HG03354 (cell line): ENCODE data around the gene GALNT14.
"Not testable (repeated sequence)": the region's sequence is repeated elsewhere in the genome, so short reads cannot be mapped to it uniquely, and the experiment has no call there.

Experiments
- ATAC-seq: cut with Tn5 transposase; IDR thresholded peaks from one replicate; pipeline ENCODE4 v1.9.1; 2021; ENCODE audit warnings: mild to moderate bottlenecking; ENCODE audit not compliant: unreplicated experiment, poor library complexity, severe bottlenecking

GALNT14 gene, protein sequence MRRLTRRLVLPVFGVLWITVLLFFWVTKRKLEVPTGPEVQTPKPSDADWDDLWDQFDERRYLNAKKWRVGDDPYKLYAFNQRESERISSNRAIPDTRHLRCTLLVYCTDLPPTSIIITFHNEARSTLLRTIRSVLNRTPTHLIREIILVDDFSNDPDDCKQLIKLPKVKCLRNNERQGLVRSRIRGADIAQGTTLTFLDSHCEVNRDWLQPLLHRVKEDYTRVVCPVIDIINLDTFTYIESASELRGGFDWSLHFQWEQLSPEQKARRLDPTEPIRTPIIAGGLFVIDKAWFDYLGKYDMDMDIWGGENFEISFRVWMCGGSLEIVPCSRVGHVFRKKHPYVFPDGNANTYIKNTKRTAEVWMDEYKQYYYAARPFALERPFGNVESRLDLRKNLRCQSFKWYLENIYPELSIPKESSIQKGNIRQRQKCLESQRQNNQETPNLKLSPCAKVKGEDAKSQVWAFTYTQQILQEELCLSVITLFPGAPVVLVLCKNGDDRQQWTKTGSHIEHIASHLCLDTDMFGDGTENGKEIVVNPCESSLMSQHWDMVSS

DNA sequence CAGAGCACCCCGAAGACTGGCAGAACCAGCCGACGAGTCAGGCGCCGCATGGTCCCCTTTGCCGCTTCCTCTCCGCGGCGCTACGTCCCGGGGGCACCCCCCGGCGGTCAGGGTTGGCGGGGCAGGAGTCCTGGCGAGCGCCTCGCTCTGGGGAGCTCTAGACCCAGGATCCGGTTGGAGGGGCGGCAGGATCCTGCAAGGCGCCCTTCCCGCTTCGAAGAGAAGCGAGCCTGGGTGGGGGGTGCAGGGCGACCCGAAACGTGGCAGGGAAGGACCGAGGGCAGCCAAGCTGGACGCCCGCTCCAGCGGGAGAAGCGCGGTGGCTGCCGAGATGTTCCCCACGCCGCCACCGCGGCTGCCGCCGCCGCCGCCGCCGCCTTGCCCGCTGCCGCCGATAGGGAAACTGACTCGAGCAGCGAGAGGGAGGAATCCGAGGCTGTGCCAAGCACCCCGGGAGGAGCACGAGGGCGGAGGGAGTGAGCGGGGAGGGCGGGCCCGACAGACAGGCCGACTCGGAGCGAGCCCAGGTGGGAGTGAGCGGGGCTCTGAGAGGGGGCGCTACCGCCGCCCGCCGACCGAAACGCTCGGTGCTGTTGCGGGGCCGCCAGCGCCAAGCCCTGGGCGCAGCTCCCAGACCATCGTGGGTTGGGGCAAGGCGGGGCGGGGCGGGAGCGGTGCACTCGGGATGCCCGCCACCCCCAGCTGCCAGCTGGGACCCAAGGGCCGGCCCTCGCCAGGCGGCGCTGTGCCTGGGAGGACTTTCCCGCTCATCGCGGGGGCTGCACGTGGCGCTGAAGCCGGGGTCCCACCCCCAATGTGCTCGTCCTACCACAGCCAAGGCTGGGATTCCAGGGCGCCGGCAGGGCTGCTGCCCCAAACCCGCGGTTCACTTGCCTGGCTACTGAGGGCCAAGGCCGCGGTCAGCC lies at the start of gene GALNT14:
GALNT14 (minus strand) TSS at position 404 of the 926 bp plus-strand sequence; CDS start at position 50, 354 bp downstream.
- peak; percentile 65 for ATAC-seq

DNA sequence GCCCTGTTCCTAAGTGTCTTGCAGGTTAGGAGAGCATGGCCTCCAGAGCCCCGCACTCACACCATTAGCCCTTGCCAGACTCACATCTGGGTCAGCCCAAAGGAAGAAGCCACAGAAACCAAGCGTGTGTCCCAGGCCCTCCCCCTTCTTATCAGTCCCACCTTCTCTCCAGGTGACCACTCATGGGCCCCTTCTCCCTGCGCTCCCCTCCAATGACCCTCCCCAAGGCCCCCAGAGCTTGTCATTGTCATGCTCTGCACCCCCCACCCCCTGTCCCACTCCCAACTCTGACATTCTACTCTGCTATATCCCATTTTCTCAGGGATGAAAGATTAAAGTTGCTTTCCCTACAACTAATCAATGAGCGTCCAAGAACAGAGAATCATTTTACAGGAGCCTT lies 48.9 kb upstream of the GALNT14 start:
- ATAC-seq = no peak

DNA sequence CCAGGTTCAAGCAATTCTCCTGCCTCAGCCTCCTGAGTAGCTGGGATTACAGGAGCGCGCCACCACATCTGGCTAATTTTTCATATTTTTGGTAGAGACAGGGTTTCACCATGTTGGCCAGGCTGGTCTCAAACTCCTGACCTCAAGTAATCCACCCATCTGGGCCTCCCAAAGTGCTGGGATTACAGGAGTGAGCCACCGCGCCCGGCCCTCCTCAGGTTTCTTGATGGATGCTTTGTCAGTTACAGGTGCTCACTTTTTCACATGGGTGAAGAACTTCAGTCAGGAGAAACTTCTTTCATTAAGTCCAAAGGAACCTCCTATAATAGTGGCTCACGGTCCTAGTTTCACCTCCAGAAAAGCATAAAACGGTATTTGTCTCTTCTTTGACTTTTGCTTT lies 45.7 kb upstream of the GALNT14 start:
- ATAC-seq = not testable (repeated sequence)

DNA sequence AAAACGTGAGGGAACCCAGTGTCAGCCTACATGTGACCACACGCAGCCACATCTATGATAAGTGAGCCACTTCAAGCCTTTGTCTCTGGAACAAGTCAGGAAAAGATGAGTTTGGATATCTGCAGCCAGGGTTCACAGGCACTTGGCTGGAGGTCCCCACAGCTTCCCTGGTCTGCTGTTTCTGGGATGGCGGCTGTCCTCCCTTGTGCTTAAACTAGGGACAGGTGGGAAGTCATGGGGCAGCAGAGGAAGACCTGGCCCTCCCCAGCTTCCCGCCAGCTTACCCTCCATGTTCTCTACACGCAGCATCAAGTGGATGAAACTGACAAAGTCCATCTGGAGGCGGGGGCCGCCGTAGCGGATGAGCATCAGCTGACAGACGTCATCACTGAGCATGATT lies 38.5 kb upstream of the GALNT14 start:
- ATAC-seq = no peak

DNA sequence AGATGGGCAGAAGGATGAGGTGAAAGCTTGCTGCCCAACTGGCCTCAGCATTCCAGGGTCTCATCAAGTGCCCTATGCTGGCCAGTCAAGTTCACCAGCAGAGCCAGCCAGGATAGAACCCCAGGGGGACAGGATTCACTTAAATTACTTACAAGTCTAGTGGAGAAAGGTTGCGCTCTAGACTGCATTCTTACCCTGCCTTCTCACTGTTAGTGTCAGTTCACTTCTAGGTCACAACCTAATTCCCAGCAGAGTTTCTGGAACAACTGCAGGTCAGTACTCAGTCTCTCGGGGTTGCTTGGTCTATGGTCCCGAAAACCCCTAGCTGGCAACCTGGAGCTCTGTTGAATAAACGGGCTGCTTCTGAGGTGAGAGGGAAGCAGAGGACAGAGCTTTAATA lies 32.9 kb upstream of the GALNT14 start:
- ATAC-seq = no peak

DNA sequence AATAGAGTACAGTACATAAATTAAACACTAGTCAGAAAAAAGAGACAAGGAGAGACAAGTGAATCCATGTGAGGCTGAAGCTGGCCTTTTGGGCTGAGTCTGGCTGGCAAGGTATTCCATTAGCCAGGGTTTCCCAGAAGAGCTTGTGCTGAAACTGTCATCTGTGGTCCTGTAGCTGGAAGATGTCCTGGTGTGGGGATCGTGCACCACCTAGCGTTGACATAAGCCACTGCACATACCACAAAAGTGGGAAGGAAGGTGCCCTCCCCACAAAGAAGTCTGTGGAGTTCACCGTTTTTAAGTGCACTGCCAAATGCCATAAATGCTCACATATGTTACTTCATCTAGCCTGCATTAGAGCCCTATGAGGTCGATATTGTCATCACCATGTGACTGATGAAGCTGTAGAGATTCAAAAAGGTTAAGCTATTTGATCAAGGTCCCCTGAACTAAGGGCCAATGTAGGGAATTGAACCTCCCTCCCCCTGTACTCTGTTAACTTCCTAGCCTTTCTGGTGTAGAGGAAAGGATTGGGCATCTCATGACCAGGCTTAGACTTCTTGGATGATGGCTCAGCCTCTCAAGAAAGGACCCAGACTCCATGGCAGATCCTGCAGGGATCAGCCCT lies 31.9 kb upstream of the GALNT14 start:
- peak; percentile 85 for ATAC-seq

DNA sequence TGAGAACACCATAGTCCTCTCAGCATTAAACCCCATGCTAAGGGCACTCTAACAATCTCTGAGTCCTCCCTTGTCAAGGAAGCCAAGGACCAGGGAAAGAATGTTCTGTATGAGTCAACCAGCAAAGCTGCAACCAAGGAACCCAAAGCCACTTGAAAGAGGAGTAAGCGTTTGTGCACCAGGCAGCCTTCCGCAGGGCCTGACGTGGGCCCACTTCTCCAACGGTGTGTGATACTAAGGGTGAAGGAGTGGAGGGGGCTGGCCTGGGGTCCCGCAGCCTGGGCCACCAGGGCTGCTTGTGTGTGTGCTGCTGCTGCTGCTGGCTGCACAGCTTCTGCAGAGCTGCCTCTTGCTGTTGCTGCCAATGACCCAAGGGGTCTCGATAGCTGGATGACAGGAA lies 30.1 kb upstream of the GALNT14 start:
- no peak for ATAC-seq

DNA sequence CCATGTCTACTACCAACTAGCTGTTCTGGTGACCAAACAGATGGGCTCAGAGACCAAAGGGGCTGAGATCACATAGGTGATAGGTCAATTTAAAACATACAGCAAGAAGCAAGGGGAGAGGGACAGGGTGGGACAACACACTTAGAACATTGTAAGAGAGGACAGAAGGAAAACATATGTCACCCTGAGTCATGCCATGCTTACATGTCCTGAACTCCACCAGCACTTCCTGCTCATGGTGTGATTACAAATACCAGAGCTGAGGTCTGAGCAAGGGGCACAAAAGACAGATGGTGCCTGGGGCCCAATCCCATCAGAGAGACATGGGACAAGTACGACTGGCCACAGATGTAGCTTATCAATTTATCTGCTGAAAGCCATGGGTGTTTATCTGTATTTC lies 28.7 kb upstream of the GALNT14 start:
- no peak for ATAC-seq

DNA sequence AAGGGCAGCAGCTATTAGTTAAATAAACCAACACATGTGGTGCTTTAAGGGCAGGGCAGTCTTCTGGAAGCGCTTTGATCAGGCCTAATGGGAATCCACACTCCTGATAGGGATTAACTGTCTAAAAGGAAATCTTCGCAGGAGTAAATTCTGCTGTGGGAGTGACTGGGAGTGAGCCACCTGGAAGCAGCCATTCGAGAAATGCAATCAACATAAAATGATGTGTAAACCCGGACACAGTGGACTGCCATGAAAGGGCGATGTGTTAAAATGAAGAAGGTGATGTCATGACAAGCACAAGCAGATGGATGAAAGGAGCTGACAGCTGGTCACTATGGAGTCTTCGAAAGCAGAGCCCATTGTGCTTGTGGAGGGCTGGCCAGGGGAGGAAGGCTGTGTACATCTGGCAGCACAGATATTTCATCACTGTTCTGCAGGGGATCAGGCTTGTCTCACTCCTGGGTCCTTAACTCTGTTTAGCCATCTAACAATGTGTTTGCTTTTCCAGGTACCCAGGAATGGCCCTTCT lies 24.8 kb upstream of the GALNT14 start:
- ATAC-seq = no peak

DNA sequence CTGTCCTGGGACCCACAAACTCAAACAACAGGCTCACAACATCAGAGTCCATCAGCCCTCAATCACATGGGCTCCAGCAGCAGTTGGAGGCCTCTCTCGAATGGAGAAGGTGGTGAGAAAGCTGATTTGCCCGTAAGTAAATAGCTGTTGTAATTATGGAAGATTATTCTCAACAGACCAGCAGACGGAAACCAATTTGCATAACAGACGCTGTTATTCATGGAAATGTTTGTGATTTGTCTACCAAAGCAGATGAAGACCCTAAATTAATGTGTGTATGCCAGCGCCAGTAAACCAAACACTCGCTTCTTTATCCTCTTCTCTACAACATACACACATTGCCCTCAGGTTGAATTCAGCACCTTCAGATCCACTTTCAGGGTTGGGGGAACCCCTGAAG lies 23.4 kb upstream of the GALNT14 start:
- ATAC-seq = no peak

DNA sequence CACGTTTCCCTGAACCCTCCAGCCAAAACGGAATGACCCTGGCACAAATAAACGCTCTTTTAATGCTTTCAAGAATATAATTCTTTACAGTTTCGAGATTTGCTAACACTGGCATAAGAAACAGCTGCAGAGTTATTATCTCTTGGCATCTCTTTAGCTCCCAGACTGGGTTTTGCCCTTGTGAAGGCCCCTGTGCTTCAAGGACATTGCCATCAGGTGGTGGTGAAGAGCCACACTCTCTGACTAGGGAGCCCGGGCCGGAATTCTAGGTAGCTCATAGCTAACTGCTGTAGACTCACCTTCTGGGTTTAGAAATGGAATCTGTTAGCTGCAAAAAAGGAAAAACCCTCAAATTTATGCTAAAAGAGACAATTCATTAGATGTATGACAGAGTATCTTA lies 13.3 kb upstream of the GALNT14 start:
- ATAC-seq = no peak

DNA sequence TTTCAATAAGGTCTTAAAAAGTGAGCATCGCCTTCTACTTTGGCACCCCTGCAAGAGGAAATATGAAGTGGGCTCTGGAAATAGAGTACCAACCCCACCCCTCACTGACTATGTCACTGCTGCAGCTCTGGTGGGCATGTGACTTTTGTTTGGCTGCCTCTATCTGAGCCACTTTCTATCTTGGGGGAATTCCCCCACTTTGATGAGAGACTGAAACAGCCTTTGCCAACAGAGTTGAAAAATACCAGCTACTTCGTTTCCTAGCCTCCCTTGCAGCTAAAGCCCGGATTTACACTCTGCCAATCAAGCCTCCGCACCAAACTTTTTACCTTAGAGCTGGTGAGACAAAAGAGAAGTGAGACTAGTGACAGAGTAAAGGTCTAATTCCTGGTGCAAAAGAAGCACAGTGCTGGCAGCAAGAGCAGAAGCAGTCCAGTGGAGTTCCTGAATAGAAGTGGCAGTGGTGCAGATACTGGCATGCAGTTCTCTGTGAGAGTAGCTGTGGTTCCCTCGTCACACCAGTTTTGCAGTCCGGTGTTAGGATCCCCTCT lies 12.0 kb upstream of the GALNT14 start:
- ATAC-seq = no peak

DNA sequence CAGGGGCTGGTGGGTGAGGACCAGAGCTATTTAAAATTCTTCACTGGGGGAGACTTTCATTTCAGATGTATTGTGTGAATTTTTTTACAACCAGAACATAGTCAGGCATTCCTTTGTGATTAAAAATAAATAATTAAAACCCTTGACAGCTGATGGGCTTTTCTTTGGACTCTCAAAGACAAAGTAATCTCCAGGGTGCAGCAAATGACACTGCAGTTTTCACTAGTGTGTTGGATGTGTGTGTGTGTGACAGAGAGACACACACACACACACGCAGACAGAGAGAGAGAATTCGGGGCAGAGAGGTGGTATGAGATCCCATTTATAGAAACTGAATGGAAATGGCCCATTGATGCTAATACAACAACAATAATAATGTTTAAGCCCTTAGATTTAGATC lies 10.3 kb upstream of the GALNT14 start:
- ATAC-seq = no peak

DNA sequence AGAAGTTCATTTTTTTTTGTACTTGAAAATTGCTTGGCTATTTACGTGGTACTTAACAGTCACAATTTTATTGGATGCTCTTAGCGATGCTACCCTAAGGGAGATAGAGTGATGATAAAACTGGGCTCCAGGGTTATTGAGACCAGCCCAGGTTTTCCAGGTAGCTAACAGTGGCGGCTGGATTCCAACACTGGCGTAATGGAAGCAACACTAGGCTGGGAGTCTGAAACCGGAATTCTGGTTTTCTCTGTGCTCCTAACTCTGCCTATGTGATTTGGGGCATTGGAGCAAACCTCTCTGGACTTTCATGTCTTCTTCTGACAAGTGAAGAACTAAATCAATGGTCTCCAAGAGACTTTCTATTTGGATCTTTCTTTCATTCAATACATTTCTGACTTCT lies 9.4 kb upstream of the GALNT14 start:
- no peak for ATAC-seq

DNA sequence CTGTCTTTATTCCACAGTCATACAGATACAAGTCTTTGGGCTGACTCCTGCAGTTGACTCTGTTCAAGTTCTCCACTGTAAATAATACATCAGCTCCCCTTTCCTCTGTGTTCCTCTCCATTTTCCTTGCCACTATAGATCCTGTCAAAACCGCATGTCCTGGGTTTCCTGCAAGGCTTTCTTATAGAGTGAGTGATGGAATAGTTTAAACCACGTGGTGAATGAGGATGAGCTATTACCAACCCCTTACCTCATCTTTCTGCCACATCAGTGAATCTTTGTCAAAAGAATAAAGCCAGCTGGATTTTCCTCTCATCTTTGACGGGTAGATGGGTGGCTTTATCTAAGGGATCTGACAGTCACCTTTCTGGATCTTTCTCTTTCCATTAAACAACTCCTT lies 3.9 kb upstream of the GALNT14 start:
- ATAC-seq = no peak

DNA sequence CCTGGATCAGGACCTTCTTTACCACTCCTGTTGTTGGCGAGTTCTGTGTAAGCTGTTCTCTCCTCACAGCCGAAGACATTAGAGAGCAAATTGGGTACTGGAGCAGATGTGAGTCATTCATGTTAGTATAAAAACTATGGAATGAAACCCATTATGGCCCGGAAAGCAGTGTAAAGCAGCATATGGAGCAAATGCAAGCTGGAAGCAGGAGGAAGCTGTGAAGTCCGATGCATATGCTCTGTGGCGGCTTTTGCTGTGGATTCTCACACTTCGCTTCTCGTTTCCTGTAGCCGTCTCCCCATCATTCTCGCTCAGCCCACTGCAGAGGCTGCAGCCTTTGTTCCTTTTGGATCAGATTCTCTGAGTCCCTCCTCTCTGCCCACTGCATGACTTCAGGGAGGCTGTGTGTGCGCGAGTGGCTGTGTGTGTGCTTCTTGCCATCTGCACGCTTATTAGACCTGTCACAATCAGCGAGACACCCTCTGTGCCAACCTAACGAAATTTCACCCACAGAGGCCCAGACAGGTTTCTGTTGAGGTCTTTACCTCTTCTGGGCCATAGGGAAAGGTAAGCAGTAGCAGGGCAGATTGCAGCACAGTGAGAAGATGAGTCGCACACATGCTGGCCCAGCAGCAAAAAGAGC lies 3.3 kb upstream of the GALNT14 start:
- no peak for ATAC-seq

DNA sequence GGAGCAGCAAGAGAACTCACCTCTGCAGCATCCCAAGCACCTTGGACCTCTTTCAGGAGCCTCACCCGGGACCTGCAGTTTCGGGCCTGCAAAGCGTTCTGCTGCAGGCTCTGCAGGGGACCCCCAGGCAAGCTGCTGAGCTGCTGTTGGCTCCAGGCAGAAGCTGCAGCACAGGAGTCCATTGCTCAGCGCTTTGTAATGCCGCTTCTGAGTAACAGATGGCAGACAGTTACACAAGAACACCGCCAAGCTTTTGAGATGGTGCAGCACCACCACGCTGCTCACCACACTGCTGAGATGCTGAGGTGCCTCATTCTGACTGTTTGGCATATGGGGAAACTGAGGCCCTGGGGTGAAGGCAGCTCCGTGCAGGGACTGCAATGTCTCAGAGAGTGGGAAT lies 1.9 kb upstream of the GALNT14 start:
- no peak for ATAC-seq

DNA sequence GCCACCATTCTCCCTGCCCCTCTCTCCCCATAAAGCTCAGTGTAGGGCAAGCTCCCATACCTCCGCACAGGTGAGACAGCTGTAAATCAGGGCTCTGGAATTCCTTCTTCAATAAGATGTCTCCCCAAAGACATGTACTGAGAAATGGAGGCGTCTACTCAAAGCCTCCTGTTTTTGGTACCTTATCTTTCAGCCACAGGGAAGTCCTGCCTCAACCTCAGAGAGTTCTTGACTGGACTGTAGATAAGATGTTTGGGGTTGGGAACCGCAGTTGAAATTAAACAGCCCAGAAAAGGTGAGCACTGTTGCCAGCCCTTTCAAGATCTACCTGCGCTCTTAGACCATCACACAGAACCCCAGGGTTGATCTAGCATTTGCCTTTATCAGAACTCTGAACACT lies 1.4 kb upstream of the GALNT14 start:
- no peak for ATAC-seq
